HG03439 (cell line): ENCODE measurements around the gene MSLN.
A peak's percentile ranks its signal among the peaks of the same experiment; 100 is the strongest.
"Not testable (repeated sequence)": the region's sequence is repeated elsewhere in the genome, so short reads cannot be mapped to it uniquely, and the experiment has no call there.

Experiments
- ATAC-seq: cut with Tn5 transposase; IDR thresholded peaks from one replicate; pipeline ENCODE4 v1.9.1; 2021; ENCODE audit warnings: mild to moderate bottlenecking, moderate library complexity; ENCODE audit not compliant: unreplicated experiment

The MSLN gene

DNA sequence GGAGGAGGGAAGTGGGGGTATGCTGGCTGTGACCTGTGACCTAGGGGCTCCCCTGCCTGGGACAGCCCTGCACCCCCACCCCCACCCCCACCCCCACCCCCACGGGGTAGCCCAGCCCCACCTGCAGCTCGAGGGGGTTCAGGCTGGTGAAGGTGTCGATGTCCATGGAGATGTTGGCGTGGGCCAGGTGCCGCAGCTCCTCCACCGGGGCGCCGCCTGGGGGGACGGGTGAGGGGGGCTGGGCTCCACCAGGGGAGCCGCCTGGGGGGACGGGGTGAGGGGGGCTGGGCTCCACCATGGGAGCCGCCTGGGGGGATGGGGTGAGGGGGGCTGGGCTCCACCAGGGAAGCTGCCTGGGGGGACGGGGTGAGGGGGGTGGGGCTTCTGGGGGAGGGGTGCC lies 9.9 kb downstream of the MSLN start:
- no peak for ATAC-seq

DNA sequence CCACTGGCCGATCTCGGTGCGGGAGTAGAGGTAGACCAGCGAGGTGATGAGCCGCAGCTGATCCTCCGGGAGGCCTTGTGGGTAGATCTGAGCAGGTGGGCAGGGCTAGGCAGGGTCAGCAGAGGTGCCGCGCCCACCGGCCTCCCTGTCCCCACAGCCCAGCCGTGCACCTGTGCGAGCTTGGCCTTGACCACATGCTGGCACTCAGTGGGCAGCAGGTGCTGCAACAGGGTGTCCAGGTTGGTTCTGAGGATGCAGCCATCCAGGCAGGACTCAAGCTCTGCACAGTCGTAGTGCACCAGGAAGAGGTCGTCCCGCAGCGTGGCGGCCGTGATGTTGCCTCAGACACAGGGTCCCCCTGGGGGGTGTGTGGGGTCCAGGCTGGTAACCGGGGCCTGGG lies 12.4 kb downstream of the MSLN start:
- no peak for ATAC-seq

DNA sequence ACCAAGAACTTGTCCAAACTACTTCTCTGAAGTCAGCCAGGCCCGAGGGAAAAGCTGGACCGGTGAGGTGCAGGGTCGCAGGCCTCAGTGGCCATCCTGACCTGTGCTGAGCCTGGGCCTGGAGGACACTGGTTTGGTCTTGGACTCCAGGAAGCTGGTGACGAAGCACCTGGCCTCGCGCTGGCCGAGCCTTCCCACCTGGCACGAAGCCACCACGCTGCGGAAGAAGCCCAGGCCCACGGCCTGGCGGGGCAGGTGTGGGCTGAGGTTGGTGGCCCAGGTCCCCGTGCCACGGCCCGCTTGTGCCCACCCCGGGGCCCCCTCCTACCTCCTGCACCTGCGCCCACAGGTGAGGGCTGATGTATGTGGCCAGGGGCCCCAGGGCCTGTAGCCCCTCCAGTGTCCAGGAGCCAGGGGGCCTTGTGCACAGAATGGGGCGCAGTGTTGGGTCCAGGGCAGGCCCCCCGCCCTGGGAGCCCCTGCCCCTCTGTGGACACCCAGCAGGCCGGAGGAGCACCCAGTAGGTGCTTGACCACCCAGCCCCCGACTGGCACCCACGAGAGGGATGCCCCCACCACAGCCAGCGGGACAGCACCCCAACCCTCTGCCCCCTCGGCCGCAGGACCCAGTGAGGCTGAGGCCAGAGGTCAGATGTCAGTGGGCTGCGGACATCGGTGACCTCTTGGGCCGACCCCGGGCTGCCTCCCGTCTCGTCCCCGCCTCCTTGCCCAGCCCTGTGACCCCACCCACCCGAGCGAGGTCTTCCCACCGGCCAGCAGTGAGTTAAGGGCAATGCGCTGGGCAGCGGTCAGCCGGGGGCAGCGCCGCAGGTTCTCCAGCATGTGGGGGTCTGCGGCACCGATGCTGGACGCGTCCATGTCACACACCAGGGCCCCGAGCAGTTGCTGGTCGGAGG lies 13.8 kb downstream of the MSLN start:
- ATAC-seq: no peak

DNA sequence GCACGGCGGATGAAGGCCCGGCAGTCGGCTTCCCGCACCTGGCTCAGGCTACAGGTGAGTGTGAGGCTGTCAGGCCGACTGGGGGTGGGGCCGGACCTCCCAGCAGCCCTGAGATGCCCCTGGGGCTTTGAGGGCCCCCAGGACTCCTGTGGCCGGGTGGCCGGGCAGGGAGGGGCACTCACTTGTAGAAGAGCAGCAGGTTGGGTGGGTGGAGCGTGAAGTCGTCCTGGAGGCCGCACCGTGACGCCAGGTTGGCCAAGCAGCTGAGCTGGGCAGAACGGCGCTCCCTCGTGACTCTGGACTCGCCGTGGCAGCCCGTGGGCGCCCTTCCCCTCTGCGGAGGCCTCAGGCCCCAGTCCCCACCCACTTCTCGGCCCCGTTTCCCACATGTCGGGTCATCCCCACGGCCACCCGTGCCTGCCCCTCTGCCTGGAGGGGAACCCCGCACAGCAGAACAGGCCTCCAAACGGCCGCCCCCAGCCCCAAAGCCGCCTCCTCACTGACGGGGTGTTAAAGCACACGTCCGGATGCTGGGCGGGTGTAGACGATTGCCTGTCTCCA lies 14.8 kb downstream of the MSLN start:
- no peak for ATAC-seq

DNA sequence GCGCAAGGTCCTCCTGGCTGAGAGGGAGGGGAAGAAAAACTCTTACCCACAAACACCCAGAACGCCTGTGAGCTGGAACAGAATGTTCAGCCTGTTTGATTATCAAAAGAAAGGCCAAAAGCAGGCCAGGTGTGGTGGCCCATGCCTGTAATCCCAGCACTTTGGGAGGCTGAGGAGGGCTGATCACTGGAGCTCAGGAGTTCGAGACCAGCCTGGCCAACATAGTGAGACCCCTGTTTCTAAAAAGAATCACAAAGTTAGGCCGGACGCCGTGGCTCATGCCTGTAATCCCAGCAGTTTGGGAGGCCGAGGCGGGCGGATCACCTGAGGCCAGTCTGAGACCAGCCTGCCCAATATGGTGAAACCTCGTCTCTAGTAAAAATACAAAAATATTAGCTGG lies 15.8 kb downstream of the MSLN start:
- not testable (repeated sequence) for ATAC-seq

DNA sequence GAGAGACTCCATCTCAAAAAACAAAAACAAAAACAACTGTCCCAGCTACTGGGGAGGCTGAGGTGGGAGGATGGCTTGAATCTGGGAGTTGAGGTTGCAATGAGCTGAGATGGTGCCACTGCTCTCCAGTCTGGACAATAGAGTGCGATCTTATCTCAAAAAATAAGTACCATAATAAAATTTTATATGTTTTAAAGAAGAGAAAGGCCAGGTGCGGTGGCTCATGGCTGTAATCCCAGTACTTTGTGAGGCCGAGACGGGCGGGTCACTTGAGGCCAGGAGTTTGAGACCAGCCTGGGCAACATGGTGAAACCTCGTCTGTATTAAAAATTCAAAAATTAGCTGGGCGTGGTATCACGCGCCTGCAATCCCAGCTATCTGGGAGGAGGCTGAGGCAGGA lies 16.3 kb downstream of the MSLN start:
- no peak for ATAC-seq

DNA sequence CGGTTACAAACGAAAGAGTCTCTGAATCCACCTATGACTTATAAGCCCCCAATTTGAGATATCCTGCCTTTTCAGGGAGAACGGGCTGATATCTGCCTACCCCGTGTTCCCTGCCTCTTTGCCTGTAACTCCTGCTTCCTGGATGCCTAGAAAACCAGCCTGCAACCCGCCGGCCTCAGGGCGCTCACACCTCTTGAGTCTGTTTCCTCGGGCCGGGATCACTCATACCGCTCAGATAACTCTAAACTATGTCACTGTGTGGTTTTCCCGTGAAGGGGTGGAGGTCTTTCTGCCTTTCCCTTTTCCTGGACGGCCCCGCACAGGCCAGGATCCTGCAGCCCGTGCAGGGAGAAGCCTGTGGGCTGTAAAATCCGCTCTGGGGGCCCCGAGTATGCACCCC lies 17.3 kb downstream of the MSLN start:
- no peak for ATAC-seq

DNA sequence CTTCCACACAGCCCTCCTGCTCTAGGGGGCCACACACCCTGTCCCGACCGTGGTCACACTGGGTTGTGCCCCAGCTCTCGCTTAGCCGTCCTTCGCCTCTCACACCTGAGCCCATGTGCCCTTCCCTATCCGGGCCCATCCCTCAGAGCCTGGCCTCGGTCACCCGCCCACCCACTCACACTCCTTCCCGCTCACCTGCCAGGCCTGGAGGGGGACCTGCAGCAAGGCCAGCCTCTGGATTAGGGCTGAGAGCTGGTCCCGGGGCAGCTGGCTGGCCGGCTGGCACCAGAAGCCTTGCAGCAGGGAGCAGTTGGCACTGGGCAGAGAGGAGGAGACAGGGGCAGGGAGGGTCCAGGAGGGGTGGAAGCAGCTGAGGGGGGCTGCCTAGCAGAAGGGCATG lies 17.9 kb downstream of the MSLN start:
- ATAC-seq: no peak

DNA sequence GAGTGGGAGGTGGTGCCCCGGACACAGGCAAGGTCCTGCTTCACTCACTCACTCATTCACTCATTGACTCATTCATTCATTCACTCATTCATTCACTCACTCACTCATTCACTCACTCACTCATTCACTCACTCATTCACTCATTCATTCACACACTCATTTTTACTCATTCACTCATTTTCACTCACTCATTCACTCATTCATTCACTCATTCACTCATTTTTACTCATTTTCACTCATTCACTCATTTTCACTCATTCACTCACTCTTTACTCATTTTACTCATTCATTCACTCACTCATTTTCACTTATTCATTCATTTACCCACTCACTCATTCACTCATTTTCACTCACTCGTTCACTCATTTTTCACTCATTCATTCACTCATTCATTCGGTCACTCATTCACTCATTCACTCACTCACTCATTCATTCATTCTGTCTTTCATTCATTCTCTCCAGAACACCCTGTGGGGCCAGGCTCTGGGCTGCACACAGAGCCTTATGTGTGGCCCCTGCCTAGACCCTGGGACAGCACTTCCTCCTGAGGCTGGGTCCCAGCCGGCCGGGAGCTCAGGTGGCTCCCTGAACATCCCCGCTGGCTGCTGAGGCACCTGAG lies 18.5 kb downstream of the MSLN start:
- ATAC-seq: no peak

DNA sequence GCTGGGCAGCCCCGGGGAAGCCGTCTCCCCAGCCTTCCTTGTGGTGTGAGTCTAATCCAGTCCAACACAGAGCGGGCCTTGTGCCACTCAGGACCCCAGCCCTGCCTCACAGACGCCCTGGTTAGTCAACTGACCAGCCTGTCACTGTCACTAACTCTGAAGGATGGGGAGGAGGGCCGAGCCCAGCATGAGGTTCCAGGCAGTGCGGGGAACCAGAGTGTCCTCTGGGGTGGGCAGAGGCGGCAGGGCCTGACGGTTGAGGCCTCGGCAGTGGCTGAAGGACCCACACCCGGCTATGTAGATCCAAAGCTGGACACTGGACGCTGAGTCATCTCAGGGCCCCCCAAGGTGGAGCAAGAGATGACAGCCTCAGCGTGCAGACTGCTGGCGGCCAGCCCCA lies 19.0 kb downstream of the MSLN start:
- ATAC-seq: no peak

DNA sequence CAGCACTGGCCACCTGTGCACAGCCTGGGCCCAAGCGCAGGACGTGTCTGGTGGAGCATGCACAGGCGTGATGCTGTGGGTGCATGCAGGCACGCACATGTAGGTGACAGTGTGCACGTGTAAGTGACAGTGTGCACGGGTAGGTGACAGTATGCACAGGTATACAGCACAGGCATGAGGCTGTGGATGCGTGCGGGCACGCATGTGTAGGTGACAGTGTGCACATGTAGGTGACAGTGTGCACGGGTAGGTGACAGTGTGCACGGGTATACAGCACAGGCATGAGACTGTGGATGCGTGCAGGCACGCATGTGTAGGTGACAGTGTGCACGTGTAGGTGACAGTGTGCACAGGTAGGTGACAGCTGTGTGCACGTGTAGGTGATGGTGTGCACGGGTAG lies 19.8 kb downstream of the MSLN start:
- no peak for ATAC-seq

DNA sequence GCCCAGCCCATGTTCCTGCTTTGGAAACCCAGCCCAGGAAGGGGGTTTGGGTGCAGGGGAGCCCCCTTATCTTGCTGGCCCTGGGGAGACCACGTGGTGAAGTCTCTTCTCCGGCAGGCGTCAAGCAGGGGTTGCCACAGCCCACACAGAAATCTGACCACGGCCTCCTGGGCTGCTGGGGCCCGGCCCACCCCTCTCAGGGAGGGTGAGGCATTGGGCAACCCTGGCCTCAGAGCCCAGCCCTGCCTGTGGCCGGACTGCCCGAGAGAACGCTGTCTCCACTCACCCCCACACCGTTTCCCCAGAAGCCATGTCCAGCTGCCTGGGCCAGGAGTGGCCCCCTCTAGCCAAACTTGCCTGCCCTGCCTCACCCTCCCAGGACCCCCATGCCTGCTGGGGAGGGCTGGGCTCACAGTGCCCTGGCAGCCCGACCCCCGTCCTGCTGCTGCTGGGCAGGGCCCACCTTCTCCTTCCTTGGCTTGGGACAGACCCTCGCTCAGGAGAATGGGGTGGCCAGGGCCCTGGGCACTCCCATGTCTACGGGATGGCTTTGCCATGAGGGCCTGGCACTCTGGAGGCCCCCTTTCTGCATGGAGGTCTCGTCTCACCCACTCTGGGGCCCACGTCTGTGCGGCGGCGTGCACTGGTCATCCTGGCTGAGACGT lies 20.9 kb downstream of the MSLN start:
- no peak for ATAC-seq

DNA sequence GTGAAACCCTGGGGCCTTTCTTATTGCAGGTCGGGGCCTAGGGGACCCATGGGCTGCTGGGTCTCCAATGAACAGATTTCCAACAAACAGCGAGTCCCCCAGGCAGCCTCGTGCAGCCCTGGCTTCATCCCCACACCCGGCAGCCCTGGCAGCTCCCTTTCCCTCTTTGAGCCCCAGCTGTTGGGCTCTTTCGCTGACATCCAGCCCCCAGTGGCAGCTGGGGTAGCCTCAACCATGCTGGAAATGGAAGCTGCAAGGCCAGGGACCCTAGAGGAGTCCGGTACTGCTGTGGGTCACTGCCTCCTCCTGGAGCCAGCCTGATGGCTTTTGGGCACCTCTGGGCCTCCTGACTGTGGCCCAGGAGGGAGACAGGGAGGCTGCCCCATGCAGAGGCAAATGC lies 21.7 kb downstream of the MSLN start:
- no peak for ATAC-seq

DNA sequence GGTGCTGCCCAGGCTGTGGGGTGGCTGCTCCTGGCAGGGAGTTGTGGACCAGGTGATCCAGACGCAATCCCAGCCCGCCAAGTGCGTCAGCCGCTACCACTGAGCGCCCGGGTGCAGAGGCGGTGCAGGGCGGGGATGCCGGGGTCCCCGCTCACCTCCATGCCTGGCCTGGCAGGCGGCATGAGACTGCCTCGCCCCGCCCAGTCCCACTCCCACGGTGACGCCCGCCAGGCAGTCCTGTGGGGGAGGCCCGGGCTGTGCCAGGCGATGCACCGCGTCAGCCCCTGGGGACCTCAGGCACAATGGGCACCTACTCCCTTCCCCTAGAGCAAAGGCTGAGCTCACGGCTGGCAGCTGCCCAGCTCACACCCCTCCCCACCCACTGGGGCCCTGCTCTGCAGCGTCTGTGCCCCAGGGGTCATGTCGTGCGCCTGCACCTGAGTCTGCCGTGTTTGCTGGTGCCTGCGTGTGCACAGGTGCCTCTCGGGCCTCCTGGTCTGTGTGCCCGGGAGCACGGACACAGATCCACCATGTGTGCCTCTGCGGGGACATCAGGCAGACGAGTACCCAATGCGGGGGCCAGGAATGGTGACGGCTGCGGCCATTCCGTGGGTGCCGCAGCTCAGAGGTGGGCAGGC lies 22.4 kb downstream of the MSLN start:
- ATAC-seq: no peak

DNA sequence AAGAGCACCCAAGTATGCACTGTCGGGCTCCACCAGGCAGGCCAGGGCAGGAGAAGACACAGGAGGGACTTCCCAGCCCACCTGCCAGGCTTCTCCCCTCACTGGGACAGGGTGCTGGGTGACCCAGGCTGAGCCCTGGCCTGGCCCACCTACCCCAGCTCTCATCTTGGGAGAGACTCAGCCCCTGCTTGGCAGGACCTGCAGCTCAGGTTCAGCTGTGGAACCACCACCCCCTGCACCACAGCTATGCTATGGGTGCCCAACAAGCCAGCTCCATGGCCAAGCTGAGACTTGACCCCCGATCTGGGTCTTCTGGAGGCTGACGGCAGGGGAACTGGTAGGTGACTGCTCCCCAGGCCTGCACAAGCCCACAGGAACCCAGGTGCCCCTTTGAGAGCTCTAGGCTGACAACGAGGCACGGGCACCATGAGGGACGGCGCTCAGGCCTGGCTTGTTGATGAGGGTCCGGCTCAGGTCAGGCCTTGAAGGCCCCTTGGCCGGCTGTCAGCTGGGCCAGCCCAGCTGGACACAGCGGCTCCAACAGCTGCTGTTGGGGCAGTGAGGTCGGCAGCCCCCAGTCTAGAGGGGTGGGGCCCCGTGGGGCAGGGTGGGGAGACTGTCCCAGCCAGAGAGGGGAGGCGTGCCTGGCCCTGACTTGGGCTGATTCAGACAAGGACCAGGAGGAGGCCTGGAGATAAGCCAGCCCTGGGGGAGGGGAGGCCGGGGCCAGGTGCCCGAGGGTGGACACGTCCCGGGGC lies 23.0 kb downstream of the MSLN start:
- no peak for ATAC-seq

DNA sequence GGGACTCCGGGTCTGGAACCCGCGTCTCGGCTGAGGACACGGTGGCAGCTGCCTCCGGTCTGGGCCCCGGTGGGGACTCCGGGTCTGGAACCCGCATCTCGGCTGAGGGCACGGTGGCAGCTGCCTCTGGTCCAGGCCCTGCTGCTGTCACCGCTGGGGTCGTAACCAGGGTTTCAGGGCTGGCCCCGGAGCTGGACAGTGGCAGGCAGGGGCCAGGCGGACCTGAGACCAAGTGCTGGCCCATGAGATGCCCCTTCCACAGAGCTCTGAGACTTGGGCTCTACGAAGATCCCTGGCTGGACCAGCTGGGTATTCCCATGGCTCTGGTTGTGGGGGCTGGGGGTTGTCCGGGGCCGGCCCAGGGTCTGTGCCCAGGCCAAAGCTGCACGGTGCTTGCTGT lies 23.9 kb downstream of the MSLN start:
- ATAC-seq: no peak

DNA sequence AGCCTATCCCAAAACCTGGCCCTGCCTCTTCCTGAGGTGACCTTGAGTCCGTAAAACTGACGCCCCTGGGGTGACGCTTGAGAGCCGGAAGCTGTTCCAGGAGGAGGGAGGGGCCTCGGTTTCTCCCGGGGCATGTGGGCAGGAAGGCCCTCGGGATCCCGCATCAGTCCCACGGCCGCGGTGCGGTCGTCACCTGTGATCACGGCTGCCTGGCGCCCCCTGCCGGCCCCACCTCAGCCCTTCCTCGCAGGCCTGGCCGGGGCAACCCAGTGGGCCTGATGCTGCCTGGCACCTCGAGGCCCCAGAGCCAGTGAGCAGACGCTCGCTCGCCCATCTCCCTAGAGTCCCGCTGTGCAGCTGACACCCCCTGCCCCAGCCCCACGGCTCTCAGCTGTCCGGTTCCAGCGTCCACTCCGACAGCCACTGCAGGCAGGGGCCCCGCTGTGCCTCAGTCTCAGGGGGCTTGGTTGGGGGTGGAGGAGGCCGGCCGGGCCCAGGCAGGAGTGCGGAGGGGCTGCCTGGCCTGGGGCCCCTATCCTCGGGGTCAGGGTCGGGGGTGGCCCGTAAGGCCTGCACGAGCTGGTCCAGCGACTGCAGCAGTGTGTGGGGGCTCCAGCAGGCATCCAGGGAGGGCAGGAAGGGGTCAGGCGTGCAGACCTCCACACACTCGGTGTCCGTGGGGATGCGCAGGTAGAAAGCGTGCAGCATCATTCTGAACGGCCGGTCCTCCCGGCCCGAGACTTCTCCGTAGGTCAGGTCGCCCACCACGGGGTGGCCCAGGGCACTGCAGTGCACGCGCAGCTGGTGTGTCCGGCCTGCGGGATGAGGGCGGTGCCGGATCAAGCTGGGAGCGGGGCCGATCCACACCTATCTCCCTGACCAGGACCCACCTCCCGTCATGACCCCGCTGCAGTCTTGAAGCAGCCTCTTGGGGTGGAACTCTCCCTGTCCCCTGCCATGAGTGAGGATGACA lies 25.3 kb downstream of the MSLN start:
- no peak for ATAC-seq

DNA sequence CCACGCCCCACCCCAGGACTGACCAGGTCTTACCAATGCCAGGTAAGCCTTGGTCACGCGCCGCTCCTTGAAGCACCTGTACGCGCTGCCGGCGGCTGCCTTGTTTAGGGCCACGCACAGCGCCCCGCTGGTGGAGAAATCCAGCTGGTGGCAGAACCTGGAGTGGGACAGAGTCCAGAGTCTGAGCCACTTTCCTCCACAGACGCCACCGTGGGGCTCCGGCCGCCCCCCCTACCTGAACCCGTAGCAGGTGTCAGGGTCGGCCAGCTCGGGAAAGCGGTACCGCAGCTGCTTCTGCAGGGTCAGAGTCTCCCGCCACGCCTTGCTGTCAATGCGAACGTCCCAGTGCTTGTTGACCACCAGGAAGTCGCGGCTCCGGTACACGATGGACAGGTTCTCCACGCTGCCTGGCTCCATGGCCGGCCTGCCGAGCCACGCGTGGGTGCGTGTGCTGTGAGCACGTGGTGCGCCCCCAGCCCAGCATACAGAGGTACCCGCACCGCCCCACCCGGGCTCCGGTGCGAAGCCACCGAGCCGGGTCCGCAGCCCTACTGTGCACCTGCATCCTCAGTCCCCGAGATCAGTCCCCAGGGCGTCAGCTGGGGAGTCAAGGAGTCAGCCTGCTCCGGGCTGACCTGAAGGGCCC lies 26.9 kb downstream of the MSLN start:
- ATAC-seq: no peak

DNA sequence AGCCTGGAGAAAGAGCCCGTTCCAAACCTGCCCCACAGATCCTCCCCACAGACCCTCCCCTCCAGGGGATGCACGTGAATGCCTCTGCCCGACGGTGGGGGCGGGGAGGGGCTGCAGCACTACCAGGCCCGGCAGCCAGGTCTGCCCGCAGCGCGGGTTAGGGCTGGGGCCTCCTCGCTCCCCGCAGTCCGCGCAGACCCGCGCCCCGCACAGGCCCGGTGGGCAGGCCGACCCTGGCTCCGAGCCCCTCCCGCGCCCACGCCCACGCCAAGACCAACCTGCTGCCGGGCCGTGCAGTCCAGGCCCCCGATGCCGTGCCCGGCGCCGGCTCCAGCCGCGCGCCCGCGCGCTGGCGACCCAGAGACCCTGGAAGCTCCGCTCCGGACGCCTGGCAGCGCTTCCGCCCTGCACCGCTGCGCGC lies 27.5 kb downstream of the MSLN start, which contains the start of gene RPUSD1:
Gene RPUSD1 (minus strand): TSS at position 404 of the 421 bp plus-strand sequence. CDS start 644 bp downstream, outside the sequence.
- peak; percentile 14 for ATAC-seq
